Measurements from ENCODE around the gene CSRNP3.

Gene CSRNP3
- 0 to 0.07 reads per million in 2 donors for total RNA-seq

DNA sequence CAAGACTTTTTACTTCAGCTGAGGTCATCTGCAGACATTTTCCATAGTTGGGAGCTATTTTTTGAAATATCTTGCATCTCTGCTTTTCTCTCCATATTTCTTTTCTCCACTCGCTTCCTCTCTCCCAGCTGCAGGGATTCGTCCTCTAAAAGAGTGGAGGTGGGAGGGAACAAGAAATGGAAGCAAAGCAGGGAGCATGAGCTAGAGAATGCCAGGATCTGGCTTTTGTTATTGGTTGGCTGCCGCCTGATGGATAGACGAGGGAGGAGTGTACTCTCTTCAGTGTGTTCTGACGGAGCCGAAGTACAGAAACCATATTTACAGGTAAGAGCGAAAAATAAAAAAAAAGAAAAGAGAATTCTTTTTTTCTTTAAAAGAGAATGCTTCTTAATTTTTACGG is at the start of gene CSRNP3:
CSRNP3 (plus strand) TSS at position 282 of the 400 bp plus-strand sequence. CDS start 125,368 bp downstream, outside the sequence.
- DNase-seq: no peak

GRCh38 chr2:165420231-165420630 is 49.3 kb upstream of the CSRNP3 start:
- DNase-seq: no peak

DNA sequence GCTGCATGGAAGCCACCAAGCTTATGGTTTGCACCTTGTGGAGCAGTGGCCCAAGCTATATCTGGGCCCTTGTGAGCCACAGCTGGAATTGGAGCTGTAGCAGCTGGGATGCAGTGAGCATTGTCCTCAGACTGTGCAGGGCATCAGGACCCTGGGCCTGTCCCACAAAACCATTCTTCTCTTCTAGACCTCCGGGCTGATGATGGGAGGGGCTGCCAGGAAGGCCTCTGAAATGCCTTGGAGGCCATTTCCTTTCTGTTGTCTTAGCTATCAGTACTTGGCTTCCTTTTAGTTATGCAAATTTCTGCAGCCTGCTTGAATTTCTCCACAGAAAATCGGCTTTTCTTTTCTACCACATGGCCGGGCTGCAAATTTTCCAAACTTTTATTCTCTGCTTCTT is 46.4 kb upstream of the CSRNP3 start:
- DNase-seq: no peak

- no peak for DNase-seq
Observed at GRCh38 chr2:165425556-165425955, 43.9 kb upstream of the CSRNP3 start.

DNA sequence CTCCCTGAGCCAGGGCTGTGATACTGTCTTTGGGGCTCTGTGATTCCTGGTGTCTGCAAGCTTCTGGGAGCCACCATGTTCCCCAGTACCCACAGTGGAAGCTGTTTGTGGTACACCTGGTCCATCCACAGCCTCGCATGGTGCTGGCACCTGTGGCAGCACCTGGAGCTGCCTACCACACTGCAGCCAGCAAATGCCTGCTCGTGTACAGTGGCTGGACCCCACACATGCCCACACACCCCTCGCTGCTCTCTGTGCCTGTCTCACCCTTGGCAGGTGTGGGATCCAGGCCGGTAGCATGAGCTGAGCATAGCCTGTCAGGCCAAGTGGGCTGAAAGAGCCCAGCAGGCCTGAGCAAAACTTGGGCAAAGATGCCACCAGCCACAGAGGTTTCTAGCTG is 41.8 kb upstream of the CSRNP3 start:
- no peak for DNase-seq

DNA sequence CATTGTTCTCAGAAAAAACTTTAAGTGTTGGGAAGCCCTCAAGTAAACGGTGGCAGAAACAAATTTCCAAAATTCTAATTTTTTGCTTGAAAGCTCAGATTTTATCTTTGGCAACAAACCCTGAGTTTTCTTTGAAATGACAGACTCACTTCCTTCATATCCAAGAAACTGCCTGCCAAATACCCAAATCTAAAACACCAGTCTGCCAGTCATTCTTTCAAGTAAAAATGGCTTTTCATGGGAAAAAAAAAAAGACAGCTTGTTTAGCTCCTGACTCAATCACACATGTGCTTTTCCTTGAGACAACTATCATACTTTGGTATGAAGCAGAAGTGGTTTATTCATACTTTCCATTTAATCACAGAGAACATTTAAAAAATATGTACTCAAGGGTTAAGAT is 40.6 kb upstream of the CSRNP3 start:
- no peak for DNase-seq

GRCh38 chr2:165431014-165431413 is 38.5 kb upstream of the CSRNP3 start:
- DNase-seq: no peak

- no peak for DNase-seq
Observed at GRCh38 chr2:165432234-165432966, 37.1 kb upstream of the CSRNP3 start.

DNA sequence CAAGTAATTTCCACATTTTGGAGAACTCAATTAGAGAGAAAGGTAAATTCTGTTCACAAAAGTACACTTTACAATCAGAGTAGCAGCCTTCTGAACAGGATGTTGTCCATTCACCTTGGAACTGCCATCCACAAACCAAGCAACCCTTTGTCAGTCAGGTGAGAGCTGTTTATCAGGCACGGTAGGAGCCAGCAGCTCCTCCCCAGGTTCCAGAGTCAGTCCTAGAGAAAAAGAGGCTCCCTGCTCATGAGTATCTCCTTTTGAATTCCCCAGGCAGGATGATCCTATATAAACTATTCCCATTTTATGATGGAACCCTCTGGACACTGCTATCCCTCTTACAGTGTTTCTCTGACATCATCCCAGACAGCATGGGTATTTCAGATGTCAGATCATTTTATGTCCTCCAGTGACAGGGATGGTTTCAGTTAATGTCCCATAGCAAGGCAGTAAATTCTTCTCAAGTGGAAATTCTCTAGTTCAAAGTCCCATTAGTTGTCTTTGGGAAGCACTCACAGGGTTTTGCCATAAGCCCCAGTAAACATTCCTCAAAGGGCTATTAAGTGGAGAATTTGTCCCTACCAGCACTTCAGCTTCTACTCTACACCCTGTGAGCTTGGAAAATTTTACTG is 34.5 kb upstream of the CSRNP3 start:
- DNase-seq: no peak

- no peak for DNase-seq
Observed at GRCh38 chr2:165435611-165436010, 33.9 kb upstream of the CSRNP3 start.

DNA sequence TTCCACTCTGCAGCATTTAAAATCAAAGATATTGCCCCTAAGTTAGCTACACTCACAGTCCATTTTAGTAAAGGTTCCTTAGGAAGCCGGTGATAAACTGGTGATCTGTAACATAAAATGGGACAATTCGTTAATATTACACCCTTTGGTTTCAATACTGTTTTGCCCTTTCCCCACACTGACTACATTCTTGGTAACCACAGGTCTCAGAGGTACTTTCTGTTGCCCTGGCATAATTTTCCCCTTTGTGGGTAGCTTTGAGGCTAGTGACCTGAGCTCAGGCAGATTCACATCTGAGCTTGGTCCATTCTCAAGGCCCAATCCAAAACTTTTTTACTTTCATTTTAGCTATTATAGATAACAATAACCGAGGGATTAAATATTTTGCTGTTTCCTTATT is 32.9 kb upstream of the CSRNP3 start:
- DNase-seq: no peak

GRCh38 chr2:165440367-165440766 is 29.1 kb upstream of the CSRNP3 start:
- no peak for DNase-seq

- DNase-seq: peak in 1 of 5 experiments; percentile 6
Observed at GRCh38 chr2:165443511-165443910, 26.0 kb upstream of the CSRNP3 start.

DNA sequence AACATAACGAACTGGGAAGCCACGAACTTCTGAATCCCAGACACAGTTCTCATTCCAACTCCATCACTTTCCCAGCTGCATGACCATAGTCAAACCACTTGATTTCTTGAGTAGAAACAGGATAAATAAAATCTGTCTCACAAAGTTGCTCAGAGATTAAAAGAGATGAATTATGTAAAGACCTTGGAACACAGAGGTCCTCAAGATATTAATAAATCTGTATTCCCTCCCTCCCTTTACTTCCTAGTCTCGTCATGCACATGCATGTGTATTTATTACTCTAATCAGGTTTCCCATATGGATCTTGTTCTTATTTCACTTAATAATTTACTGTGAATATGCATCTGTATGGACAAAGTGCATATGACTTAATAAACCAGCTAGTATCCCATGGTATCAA is 21.1 kb upstream of the CSRNP3 start:
- DNase-seq: no peak

DNA sequence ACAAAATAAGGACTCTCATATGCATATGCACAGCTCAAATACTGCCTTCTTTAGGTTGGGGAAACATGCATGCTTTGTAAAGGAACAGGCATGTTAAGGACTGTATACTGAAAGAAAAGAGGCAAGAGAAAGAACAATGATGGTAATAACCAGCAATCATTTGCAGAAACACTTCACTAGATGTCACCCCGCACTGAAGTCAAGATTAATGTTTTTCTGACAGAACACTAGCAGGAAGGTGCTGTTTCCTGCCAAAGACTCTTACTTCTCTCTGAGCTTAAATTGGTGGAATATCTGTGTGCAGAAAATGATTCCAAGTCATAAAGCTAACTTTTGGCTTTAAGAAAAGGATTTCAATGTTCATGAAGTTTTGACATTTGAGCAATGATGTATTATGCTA is 19.3 kb upstream of the CSRNP3 start:
- no peak for DNase-seq

- no peak for DNase-seq
Observed at GRCh38 chr2:165452327-165452726, 17.2 kb upstream of the CSRNP3 start.

DNA sequence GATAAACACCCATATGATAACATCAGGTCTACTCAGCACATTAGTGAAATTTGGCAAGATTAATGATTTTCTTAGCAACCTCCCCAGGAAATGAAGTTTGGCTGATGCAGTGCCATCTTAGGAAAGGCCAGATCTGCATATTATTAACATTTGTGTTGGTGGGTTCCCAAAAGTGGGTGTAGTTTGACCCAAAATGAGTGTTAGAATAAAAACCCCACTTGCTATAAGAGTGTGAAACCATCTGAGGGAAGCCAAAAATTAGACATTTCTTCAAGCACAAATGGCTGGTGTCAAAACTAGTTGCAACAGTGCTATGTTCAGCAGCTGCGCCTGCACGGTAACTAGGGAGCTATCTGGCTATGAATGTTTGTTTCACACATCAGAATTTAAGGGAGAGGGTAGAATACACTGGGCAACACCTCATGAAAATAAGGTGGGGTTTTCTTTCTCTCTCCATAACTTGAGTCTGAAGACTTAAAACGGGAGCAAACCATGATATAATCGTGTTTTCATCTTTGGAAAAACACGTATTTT is 15.9 kb upstream of the CSRNP3 start:
- no peak for DNase-seq

DNA sequence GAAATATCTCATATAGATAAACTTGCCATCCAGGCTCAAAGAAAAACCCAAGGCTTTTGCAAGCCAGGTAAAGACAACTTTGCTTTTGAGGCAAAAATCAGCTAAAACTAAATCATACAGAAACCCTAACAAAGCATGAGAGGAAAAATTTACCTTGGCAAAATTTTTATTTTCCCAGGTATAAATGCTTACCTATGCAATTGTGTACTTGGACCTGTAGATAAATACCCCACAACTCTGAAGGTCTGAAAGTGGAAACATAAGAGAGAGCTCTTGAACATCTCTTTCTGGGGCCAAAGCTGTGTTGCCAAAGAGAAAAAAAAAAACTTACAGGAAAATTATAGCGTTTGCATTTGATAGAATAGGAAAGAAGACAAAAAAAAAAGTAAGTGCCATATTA is 14.6 kb upstream of the CSRNP3 start:
- DNase-seq: no peak

- no peak for DNase-seq
Observed at GRCh38 chr2:165456027-165456426, 13.5 kb upstream of the CSRNP3 start.

- DNase-seq: no peak
Observed at GRCh38 chr2:165462443-165462842, 7.1 kb upstream of the CSRNP3 start.

DNA sequence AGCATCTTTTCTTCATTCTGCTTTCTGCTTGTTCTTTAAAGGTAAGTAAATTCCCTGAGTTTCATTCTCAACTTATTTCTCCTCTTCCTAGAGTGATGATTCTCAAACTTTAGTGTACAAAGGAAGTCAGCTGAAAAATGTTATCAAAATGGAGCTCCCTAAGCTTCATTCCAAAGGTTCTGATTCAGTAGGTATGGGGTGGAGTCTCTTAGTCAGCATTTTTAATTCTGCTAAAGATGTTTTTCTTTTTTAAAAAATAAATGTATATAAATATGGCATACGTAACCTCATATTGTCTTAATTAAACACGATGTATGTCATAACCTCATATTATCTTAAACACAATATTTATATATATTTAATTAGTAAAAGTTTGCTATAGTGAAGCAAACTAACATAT is 3.1 kb upstream of the CSRNP3 start:
- DNase-seq: no peak

- DNase-seq: no peak
Observed at GRCh38 chr2:165467921-165468320, 1.6 kb upstream of the CSRNP3 start.

DNA sequence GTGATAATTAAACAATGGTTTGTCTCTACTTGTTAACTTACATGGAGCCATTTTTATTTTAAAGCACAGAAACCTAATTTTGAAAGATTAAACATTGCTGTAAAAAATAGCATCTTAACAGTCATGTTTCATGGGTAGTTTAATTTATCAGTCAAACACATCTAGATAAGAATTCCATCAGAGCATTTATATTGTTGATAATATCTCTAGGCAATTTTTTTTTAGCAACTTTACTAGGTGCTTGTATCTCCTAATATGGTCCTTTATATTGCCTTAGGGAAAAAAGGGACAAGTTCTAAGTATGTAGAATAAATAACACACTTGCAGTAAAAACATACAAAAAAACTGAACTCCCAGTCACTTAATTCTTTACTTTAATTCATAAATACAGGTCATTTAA is 863 bp downstream of the CSRNP3 start:
- no peak for DNase-seq

DNA sequence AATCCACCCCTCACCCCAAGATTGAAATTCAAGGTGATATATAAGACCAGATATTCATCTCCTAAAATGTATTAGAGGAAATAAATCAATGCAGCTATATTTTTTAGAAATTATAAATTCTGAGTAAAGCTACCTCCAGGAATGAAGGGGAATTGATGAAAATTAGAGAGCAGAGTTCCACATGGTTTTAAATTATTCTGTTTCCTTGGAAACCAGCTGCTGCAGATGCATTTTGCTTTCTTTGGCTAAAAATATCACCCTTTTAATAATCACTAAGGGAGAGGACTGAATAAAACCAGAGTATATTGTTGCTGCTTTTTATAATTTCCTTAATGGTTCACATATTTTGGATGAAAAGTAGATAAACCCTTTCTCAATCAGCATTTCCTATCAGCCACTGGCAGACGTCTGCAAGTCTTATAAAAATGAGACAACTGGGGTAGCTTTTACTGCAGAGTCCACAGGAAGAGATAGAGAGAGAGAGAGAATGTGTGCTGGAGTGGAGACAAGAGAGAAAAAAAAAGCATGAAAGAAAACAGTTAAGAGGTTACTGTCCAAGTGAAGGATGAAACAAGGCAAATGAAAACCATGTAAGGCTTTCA is 2.0 kb downstream of the CSRNP3 start:
- DNase-seq: no peak

Measured in T-helper 2 cell (primary cell).